Skin of body (tissue), 2 donors: ENCODE data around the gene DNAJB2. TPM values are rescaled to one million over a fixed set of nuclear protein-coding genes. Genes with fewer than 3 reads are reported as not detected.

Experiments used
- DNase-seq: peaks from one replicate; lab custom pipeline; 2025; lab: John Stamatoyannopoulos, UW
- total RNA-seq: library from RNA; depleted of rRNA; stranded (reverse); fragments of >200 nt; gene quantifications from one replicate; pipeline ENCODE4 v1.2.3, GENCODE V29; 2014

Gene DNAJB2
- total RNA-seq: 46.7 TPM

DNA sequence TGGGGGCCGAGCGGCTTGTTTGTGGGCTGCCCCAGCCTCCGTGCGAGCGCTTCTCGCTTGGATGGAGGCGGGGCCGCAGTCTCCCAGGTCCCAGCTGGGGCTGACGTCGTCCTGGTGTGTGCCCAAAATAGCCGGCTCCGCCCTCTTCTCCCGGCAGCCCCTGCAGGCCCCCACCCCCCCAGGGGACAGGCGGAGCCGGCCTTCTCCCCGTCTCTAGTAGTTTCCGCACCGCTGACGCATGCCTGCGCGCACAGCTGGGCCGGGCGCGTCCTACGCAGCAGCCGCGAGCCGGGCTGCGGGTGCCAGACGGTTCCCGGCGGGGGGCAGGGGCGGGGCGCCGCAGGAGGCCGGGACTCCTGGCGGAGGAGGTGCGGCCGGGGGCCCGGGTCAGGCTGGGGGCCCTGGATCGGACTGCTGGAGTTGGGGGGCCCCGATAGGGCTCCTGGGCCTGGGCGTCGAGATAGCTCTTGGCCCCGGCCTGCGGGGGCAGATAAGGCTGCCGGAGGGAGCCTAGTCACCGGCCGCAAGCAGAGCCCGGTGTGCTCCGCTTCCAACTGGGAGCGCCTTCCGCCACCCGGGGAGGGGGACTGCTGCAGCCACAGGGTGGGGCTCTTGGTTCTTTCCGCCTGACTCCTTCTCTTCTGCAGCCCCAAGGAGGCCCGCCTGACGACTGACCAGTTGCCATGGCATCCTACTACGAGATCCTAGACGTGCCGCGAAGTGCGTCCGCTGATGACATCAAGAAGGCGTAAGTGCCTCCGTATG lies at the start of gene DNAJB2:
DNAJB2 (plus strand) TSS at position 216 of the 765 bp plus-strand sequence; CDS start at position 684, 468 bp downstream.
- peak; percentile 99 for DNase-seq

- no peak for DNase-seq
These were observed 49.1 kb upstream of the DNAJB2 start for GRCh38 chr2:219230059-219230540.

- DNase-seq: no peak
These were observed 44.8 kb upstream of the DNAJB2 start for GRCh38 chr2:219234331-219234730.

DNA sequence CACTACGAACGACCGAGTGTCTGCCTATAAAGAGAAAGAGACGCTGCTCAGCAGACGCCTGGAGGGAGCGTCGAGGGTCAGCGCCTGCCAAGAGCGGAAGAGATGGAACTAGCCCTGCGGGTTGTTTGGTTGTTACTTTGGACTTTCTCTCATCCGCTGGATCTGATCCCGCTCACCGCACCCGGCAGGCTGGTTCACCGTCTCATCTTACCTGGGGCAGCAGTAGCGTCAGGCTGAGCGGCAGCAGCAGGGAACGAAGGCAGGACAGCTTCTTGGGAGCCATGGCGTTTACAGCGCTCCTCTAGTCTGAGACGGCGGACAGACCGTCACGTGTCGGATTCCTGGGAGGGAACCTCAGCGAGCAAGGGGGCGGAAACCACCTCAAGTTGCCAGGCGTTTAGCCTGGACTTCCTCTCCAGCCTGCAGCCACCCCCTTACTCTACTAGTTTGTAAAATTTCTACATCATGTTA lies 35.8 kb upstream of the DNAJB2 start:
- no peak for DNase-seq

- DNase-seq: no peak
These were observed 34.4 kb upstream of the DNAJB2 start for GRCh38 chr2:219244789-219245147.

GRCh38 chr2:219245148-219245898 lies 33.8 kb upstream of the DNAJB2 start, which contains the start of the genes GLB1L and STK16:
Gene GLB1L, minus strand, starts transcription at chr2:219245444. Its CDS starts 1,871 bp downstream, at chr2:219243573.
Gene STK16, plus strand, starts transcription at chr2:219245479. Its CDS starts 521 bp downstream, at chr2:219246000.
- DNase-seq: peak; percentile 87

DNA sequence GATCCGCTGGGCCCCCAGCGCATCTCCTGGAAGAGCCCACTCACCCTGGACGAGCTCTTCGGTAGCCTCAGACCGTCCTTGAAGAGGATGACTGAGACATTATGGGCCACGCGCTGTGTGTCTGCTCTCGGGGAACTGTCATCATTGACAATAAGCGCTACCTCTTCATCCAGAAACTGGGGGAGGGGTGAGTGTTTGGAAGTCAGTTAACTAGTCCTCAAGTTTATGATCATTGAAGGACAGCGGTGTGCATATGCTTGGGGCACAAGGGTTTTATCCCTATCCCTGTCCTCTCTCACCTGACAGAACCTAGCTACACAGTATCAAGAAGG lies 33.3 kb upstream of the DNAJB2 start:
- DNase-seq: no peak

GRCh38 chr2:219246559-219246958 lies 32.6 kb upstream of the DNAJB2 start:
- DNase-seq: no peak

GRCh38 chr2:219247678-219248642 lies 31.2 kb upstream of the DNAJB2 start:
- no peak for DNase-seq

GRCh38 chr2:219248845-219249202 lies 30.3 kb upstream of the DNAJB2 start:
- DNase-seq: no peak

- DNase-seq: peak; percentile 48
These were observed 29.8 kb upstream of the DNAJB2 start for GRCh38 chr2:219249203-219249980.

- DNase-seq: no peak
These were observed 29.0 kb upstream of the DNAJB2 start for GRCh38 chr2:219250049-219250781.

- no peak for DNase-seq
These were observed 27.5 kb upstream of the DNAJB2 start for GRCh38 chr2:219251656-219252055.

- no peak for DNase-seq
These were observed 27.1 kb upstream of the DNAJB2 start for GRCh38 chr2:219252084-219252483.

- DNase-seq: no peak
These were observed 26.6 kb upstream of the DNAJB2 start for GRCh38 chr2:219252570-219252899.

DNA sequence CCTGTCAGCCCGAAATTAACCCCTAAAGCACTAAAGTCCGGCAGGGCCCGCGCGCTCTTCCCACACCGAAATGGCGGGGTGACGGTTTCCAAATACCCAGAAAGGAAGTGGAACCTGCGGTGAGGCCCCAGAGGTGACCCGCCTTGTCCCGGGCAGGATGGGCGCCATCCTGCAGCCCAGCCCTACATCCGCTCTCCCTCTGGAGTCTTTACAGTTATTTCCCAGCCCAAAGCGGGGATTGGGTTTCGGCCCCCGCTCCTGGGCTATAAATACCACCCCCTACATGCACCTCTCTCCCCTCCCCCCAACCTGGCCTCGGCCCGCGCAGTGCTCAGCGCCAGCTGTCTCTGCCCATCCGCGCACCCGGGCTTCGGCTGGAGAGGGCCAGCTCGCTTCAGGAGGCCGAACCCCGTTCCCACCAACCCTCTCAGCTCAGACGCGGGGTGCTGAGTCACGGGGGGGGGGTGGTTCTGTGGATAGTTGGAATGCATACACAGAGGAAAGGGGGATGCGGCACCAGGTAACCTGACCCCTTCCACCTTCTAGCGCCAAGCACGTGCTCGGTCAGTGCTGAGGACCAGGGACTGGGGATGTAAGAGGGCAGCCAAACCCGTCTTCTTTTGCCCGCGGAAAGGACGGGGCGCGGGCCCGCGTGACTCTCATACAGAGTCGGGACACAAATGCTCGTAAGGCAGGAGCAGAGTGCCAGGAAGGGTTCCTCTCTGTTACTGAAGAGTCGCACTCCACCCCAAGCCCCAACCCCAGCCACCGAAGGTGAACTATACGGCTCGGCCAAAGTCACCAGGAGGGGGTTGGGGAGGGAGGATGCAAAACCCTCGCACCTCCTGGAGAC lies 26.0 kb upstream of the DNAJB2 start, which contains the start of gene TUBA4B:
TUBA4B (plus strand) TSS at position 344 of the 853 bp plus-strand sequence; CDS start at position 509, 165 bp downstream.
- DNase-seq: no peak

DNA sequence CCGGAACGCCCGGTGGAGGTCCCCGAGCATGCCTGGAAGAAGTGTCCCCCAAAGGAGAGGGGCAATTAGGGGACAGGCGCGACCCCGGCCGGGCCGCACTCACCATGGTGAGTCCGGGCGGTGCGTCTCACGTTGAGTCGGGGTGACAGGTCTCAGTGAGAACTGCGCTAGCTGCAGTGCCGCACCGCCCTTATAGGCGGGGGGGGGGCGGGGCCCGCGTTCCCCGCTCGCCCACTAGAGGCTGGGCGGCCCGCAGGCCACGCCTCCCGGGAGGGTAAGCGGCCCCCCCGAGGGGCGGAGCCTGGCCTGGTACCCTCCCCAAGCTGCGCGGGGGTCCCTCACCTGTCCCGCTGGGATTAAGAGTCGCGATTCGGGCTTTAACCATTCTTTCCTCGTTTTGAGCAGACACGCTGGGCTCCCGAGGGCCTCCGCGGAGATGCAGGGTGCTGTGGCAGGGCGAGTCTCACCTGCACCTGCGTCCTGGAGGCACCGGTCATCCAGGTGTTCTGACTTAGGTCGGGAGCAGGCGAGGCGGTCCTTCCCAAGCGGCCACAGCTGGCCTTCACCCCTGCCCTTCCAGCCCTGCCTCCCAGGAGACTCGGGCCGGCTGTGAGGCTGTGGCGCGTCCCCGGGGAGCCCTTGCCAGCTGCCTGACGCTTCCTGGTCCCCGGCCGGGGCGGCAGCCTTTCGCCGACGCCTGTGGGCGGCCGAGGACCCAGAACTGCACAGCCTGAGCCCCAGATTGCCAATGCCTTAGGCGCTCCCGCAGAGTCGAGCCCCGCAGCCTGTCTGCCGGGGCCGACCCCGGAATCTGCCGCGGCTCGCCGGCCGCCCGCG lies 25.2 kb upstream of the DNAJB2 start, which contains the start of gene TUBA4A:
TUBA4A (minus strand) TSS at position 166 of the 837 bp plus-strand sequence; CDS start at position 106, 60 bp downstream.
- no peak for DNase-seq
